Body of pancreas (tissue), 4 donors: ENCODE data around the gene AQP2.

Source experiments
- POLR2A ChIP-seq, 3 donors: fragments of 450-650 bp; IDR thresholded peaks; one replicate each; pipeline ENCODE4 v1.6.1; 2016; ENCODE audit warnings: antibody characterized with exemption in 3 of 3, mild to moderate bottlenecking in 2 of 3
- TF ChIP-seq, protein P1 (sequence below), 7 experiments: fragments of 450-650 bp in 4 of 7; fragments of 200-600 bp in 3 of 7; sonication (generic) in 3 of 7; IDR thresholded peaks; one replicate each; pipeline ENCODE4 v1.5.1; 2016 to 2019; ENCODE audit warnings: antibody characterized with exemption in 7 of 7

DNA sequence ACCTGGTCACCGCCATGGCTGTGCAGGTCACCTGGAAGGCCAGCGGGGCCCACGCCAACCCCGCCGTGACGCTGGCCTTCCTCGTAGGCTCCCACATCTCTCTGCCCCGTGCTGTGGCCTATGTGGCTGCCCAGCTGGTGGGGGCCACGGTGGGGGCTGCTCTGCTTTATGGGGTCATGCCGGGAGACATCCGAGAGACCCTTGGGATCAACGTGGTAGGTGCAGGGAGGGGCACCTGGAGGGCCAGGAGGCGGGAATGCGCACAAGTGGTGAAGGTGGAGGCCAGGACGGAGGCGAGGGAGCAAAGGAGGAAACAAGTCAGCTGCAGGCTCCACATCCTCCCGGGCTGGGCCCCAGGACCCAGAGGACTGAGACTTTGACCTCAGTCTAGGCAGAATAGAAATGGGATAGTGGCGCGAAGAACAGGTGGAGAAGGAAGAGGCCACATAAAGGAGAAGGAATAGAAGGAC, 22.9 kb downstream of the AQP2 start:
- TF ChIP-seq POLR2A (IDR thresholded peaks at IDR 0.05) = no peak
- TF ChIP-seq, protein P1, sequence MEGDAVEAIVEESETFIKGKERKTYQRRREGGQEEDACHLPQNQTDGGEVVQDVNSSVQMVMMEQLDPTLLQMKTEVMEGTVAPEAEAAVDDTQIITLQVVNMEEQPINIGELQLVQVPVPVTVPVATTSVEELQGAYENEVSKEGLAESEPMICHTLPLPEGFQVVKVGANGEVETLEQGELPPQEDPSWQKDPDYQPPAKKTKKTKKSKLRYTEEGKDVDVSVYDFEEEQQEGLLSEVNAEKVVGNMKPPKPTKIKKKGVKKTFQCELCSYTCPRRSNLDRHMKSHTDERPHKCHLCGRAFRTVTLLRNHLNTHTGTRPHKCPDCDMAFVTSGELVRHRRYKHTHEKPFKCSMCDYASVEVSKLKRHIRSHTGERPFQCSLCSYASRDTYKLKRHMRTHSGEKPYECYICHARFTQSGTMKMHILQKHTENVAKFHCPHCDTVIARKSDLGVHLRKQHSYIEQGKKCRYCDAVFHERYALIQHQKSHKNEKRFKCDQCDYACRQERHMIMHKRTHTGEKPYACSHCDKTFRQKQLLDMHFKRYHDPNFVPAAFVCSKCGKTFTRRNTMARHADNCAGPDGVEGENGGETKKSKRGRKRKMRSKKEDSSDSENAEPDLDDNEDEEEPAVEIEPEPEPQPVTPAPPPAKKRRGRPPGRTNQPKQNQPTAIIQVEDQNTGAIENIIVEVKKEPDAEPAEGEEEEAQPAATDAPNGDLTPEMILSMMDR (IDR thresholded peaks at IDR 0.05) = no peak
